Esophagus (tissue), 2 donors: ENCODE data around the gene FOXP1. TPM values are rescaled to one million over a fixed set of nuclear protein-coding genes. Genes with fewer than 3 reads are reported as not detected.

Source experiments
- H3K27ac ChIP-seq, 2 donors: one replicate each; pipeline ENCODE4 v1.5.1; 2013; ENCODE audit warnings: low read depth in 2 of 2, mild to moderate bottlenecking in 2 of 2, inconsistent platforms in 1 of 2, low read length in 1 of 2, moderate library complexity in 1 of 2
- H3K27me3 ChIP-seq, 2 donors: one replicate each; pipeline ENCODE4 v1.6.1; 2013; ENCODE audit warnings: low read length in 2 of 2, control low read depth in 1 of 2, mild to moderate bottlenecking in 1 of 2; ENCODE audit not compliant: insufficient read depth in 2 of 2, control insufficient read depth in 1 of 2
- H3K36me3 ChIP-seq, 2 donors: one replicate each; pipeline ENCODE4 v1.6.1; 2013; ENCODE audit warnings: low read length in 1 of 2; ENCODE audit not compliant: control insufficient read depth in 2 of 2, insufficient read depth in 2 of 2
- H3K4me1 ChIP-seq, 2 donors: one replicate each; pipeline ENCODE4 v1.6.1; 2013; ENCODE audit warnings: low read length in 1 of 2; ENCODE audit not compliant: control insufficient read depth in 2 of 2, insufficient read depth in 2 of 2
- H3K4me3 ChIP-seq, 2 donors: one replicate each; pipeline ENCODE4 v1.5.1; 2013; ENCODE audit warnings: low read length in 2 of 2, mild to moderate bottlenecking in 2 of 2, low read depth in 1 of 2, moderate library complexity in 1 of 2
- H3K9me3 ChIP-seq, 2 donors: one replicate each; pipeline ENCODE4 v1.6.1; 2013; ENCODE audit warnings: mild to moderate bottlenecking in 2 of 2, low read depth in 1 of 2, low read length in 1 of 2, moderate library complexity in 1 of 2; ENCODE audit not compliant: control insufficient read depth in 2 of 2, insufficient read depth in 1 of 2
- WGBS, 2 donors: extraction: QIAGEN DNeasy Blood & Tissue Kit; methylation state at CpG; one replicate each; pipeline ENCODE4 v1.1.7; 2013; 5-methylcytosine and 5-hydroxymethylcytosine counted together
- polyA plus RNA-seq, 2 donors: library from polyadenylated mRNA; stranded (reverse); fragments of 200-250 nt; gene quantifications; one replicate each; pipeline ENCODE4 v1.2.3, GENCODE V29; 2013
- donor health status: healthy with polysubstance abuse.
- donor health status: Bipolar disorder and iron deficiency.

Gene FOXP1
- polyA plus RNA-seq, 2 donors = 10.7 to 20.4 TPM

- Histone ChIP-seq H3K4me3 (no peak overlapping the region), H3K4me1 (no peaks in the 10 kb centered on the region), H3K27me3 (no peaks in the 10 kb centered on the region), H3K27ac (no peak overlapping the region), H3K36me3 (no peaks in the 10 kb centered on the region), H3K9me3 (no peaks in the 10 kb centered on the region)
- WGBS, 2 donors = 96 to 98% methylated on average over 3 of the region's 3 CpGs
Measured at GRCh38 chr3:71559021-71559420, 24.5 kb downstream of the FOXP1 start.

- WGBS, 2 donors = 76% methylated on average over 1 of the region's 1 CpG
- no peaks in the 10 kb centered on the region for H3K4me1 ChIP-seq
- no peak overlapping the region for H3K27ac ChIP-seq
- no peaks in the 10 kb centered on the region for H3K9me3 ChIP-seq
- no peak overlapping the region for H3K4me3 ChIP-seq
- no peaks in the 10 kb centered on the region for H3K27me3 ChIP-seq
- no peaks in the 10 kb centered on the region for H3K36me3 ChIP-seq
Measured at GRCh38 chr3:71554649-71555048, 28.9 kb downstream of the FOXP1 start.

- H3K4me3 ChIP-seq = no peak overlapping the region
- WGBS, 2 donors = 81 to 83% methylated on average over 3 of the region's 3 CpGs
- H3K27me3 ChIP-seq = no peaks in the 10 kb centered on the region
- no peaks in the 10 kb centered on the region for H3K4me1 ChIP-seq
- H3K9me3 ChIP-seq = no peaks in the 10 kb centered on the region
- H3K36me3 ChIP-seq = peaks cover 0 to 2% of the 10 kb centered on the region in 2 donors
- H3K27ac ChIP-seq = no peak overlapping the region
Measured at GRCh38 chr3:71551311-71551919, 32.1 kb downstream of the FOXP1 start.

GRCh38 chr3:71549951-71550350, 33.6 kb downstream of the FOXP1 start:
- H3K4me3 ChIP-seq = no peak overlapping the region
- 86 to 87% methylated on average over 7 of the region's 7 CpGs for WGBS, 2 donors
- H3K36me3 ChIP-seq = peaks cover 0 to 2% of the 10 kb centered on the region in 2 donors
- H3K4me1 ChIP-seq = no peaks in the 10 kb centered on the region
- H3K27ac ChIP-seq = no peak overlapping the region
- H3K9me3 ChIP-seq = no peaks in the 10 kb centered on the region
- H3K27me3 ChIP-seq = no peaks in the 10 kb centered on the region

GRCh38 chr3:71548705-71549384, 34.7 kb downstream of the FOXP1 start:
- no peaks in the 10 kb centered on the region for H3K4me1 ChIP-seq
- no peaks in the 10 kb centered on the region for H3K27me3 ChIP-seq
- 90 to 93% methylated on average over 4 of the region's 4 CpGs for WGBS, 2 donors
- H3K27ac ChIP-seq = no peak overlapping the region
- H3K4me3 ChIP-seq = no peak overlapping the region
- H3K9me3 ChIP-seq = no peaks in the 10 kb centered on the region
- H3K36me3 ChIP-seq = peaks cover 0 to 2% of the 10 kb centered on the region in 2 donors

- Histone ChIP-seq H3K4me3 (no peak overlapping the region), H3K27me3 (no peaks in the 10 kb centered on the region), H3K36me3 (peaks cover 2% of the 10 kb centered on the region in 2 donors), H3K9me3 (no peaks in the 10 kb centered on the region), H3K27ac (no peak overlapping the region), H3K4me1 (peaks cover 3 to 4% of the 10 kb centered on the region in 2 donors)
- WGBS, 2 donors = 84 to 91% methylated on average over 4 of the region's 4 CpGs
Measured at GRCh38 chr3:71547249-71548198, 36.0 kb downstream of the FOXP1 start.

- H3K27ac ChIP-seq = no peak overlapping the region
- H3K36me3 ChIP-seq = peaks cover 2% of the 10 kb centered on the region in 2 donors
- no peaks in the 10 kb centered on the region for H3K9me3 ChIP-seq
- H3K4me3 ChIP-seq = no peak overlapping the region
- H3K27me3 ChIP-seq = no peaks in the 10 kb centered on the region
- peaks cover 3 to 4% of the 10 kb centered on the region in 2 donors for H3K4me1 ChIP-seq
- WGBS, 2 donors = 83 to 92% methylated on average over 2 of the region's 2 CpGs
Measured at GRCh38 chr3:71546821-71547220, 36.7 kb downstream of the FOXP1 start.

GRCh38 chr3:71545330-71545729, 38.2 kb downstream of the FOXP1 start:
- Histone ChIP-seq H3K27me3 (no peaks in the 10 kb centered on the region), H3K27ac (no peak overlapping the region), H3K4me3 (no peak overlapping the region), H3K9me3 (no peaks in the 10 kb centered on the region), H3K4me1 (peaks cover 3 to 4% of the 10 kb centered on the region in 2 donors), H3K36me3 (peaks cover 2% of the 10 kb centered on the region in 2 donors)
- WGBS, 2 donors = 91 to 92% methylated on average over 2 of the region's 2 CpGs

GRCh38 chr3:71543371-71544016, 40.0 kb downstream of the FOXP1 start:
- 72 to 74% methylated on average over 3 of the region's 3 CpGs for WGBS, 2 donors

More at GRCh38 chr3:71543371-71544016, 40.0 kb downstream of the FOXP1 start:
- H3K9me3 ChIP-seq = no peaks in the 10 kb centered on the region
- no peak overlapping the region for H3K4me3 ChIP-seq
- peaks cover 2% of the 10 kb centered on the region in 2 donors for H3K36me3 ChIP-seq
- H3K27ac ChIP-seq = peak overlapping the region in 1 of 2 donors; percentile 72
- peaks cover 3 to 4% of the 10 kb centered on the region in 2 donors for H3K4me1 ChIP-seq
- H3K27me3 ChIP-seq = no peaks in the 10 kb centered on the region
